Pancreas (tissue), 10 donors: Measurements from ENCODE around the gene TMEM223. TPM values are rescaled to one million over a fixed set of nuclear protein-coding genes. Genes with fewer than 3 reads are reported as not detected.

Source experiments
- ATAC-seq, 4 donors: fragments of 200-7000 bp; cut with Tn5 transposase; one replicate each; pipeline versions ENCODE4 v1.8.0 to v1.9.1; 2020; ENCODE audit warnings: mild to moderate bottlenecking in 4 of 4, moderate library complexity in 4 of 4
- DNase-seq, 6 donors: peaks; one replicate each; pipeline ENCODE4 v3.0.0-alpha.2; 2020
- FAIRE-seq: peaks from 2 replicates; lab custom pipeline; 2012; peaks lifted over from hg19 to GRCh38; lab: Jason Lieb, UNC
- H3K27ac ChIP-seq, 4 donors: fragments of 200-600 bp; sonication (generic); 1 replicate in 3 of 4; 2 replicates in 1 of 4; pipeline versions ENCODE4 v1.5.0 to v1.8.0; 2020
- H3K27me3 ChIP-seq, 4 donors: fragments of 200-600 bp; one replicate each; pipeline ENCODE4 v1.8.0; 2021
- H3K36me3 ChIP-seq, 3 donors: fragments of 200-600 bp; sonication (generic) in 1 of 3; one replicate each; pipeline versions ENCODE4 v1.5.0 to v1.8.0; 2020 to 2021
- H3K4me1 ChIP-seq, 3 donors: fragments of 200-600 bp; one replicate each; pipeline ENCODE4 v1.8.0; 2021
- H3K4me3 ChIP-seq, 4 donors: fragments of 200-600 bp; sonication (generic) in 2 of 4; one replicate each; pipeline versions ENCODE4 v1.5.0 to v1.8.0; 2020 to 2021
- H3K9me3 ChIP-seq, 4 donors: fragments of 200-600 bp; one replicate each; pipeline ENCODE4 v1.8.0; 2021
- WGBS, 2 donors: extraction: QIAGEN DNeasy Blood & Tissue Kit; methylation state at CpG; one replicate each; pipeline ENCODE4 v1.1.7; 2013; 5-methylcytosine and 5-hydroxymethylcytosine counted together
- intact Hi-C, 3 donors: fragments of 100-400 bp; cut with DNase I; formaldehyde crosslinking; loops; one replicate each; pipeline versions ENCODE4 v1.11.1 to v1.14.2; 2022
- polyA plus RNA-seq, 2 donors: library from polyadenylated mRNA; stranded (reverse); fragments of 200-250 nt; gene quantifications; one replicate each; pipeline ENCODE4 v1.2.3, GENCODE V29; 2013
- total RNA-seq, 6 donors: library from RNA; stranded (reverse); fragmentation: NEBNext Ultra II Directional in 4 of 6; extraction: Animal tissue kit (Norgen Biotek cat#: 25700) in 4 of 6; gene quantifications; one replicate each; pipeline versions ENCODE4 v1.2.1 to v1.2.4, GENCODE V29; 2021 to 2023
- TF ChIP-seq, protein P1 (sequence below), 4 donors: fragments of 200-600 bp; sonication (generic) in 3 of 4; IDR thresholded peaks; one replicate each; pipeline versions ENCODE4 v1.5.0 to v1.8.0; 2021; ENCODE audit warnings: antibody characterized with exemption in 4 of 4
- donor health status: healthy with polysubstance abuse.
- donor health status: DM: no; HTN: no; CAD: no; lungs with moderate emphysema.
- donor health status: DM: no; HTN: no; CAD: no.
- donor health status: control.
- donor health status: control.
- donor health status: Bipolar disorder and iron deficiency.
- donor health status: DM: yes; HTN: yes; CAD: no.
- donor health status: DM: no; HTN: no; CAD: no.
- donor health status: DM: no; HTN: no; CAD: no.
- donor health status: DM: yes; HTN: yes; CAD: no.

The TMEM223 gene
- total and polyA plus RNA-seq, 8 donors, result 5.0 to 16.6 (median 7.5) TPM

- WGBS, 2 donors, result 84 to 87% methylated on average over 4 of the region's 4 CpGs
- Histone ChIP-seq H3K27ac (no peak overlapping the region), H3K4me1 (peaks cover 0 to 15% (median 0%) of the 10 kb centered on the region in 3 donors), H3K4me3 (no peak overlapping the region), H3K27me3 (no peaks in the 10 kb centered on the region), H3K36me3 (peaks cover 10 to 61% (median 39%) of the 10 kb centered on the region in 3 donors), H3K9me3 (no peaks in the 10 kb centered on the region)
- intact Hi-C loops, result no loop called here
- ATAC-seq (no peak), DNase-seq (no peak), FAIRE-seq (no peak)
- TF ChIP-seq, protein P1, sequence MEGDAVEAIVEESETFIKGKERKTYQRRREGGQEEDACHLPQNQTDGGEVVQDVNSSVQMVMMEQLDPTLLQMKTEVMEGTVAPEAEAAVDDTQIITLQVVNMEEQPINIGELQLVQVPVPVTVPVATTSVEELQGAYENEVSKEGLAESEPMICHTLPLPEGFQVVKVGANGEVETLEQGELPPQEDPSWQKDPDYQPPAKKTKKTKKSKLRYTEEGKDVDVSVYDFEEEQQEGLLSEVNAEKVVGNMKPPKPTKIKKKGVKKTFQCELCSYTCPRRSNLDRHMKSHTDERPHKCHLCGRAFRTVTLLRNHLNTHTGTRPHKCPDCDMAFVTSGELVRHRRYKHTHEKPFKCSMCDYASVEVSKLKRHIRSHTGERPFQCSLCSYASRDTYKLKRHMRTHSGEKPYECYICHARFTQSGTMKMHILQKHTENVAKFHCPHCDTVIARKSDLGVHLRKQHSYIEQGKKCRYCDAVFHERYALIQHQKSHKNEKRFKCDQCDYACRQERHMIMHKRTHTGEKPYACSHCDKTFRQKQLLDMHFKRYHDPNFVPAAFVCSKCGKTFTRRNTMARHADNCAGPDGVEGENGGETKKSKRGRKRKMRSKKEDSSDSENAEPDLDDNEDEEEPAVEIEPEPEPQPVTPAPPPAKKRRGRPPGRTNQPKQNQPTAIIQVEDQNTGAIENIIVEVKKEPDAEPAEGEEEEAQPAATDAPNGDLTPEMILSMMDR (IDR thresholded peaks at IDR 0.05), result no peak
Observed at GRCh38 chr11:62801071-62801470, 9.3 kb upstream of the TMEM223 start.

GRCh38 chr11:62799486-62799885 lies 7.7 kb upstream of the TMEM223 start:
- ATAC-seq, result no peak
- Histone ChIP-seq H3K36me3 (peaks cover 10 to 74% (median 50%) of the 10 kb centered on the region in 3 donors), H3K4me3 (no peak overlapping the region), H3K27ac (no peak overlapping the region), H3K4me1 (peaks cover 0 to 14% (median 0%) of the 10 kb centered on the region in 3 donors), H3K9me3 (no peaks in the 10 kb centered on the region), H3K27me3 (no peaks in the 10 kb centered on the region)
- WGBS, 2 donors, result 92 to 96% methylated on average over 10 of the region's 10 CpGs
- peak in 1 of 6 donors; percentile 71 for DNase-seq
- intact Hi-C loops, result no loop called here
- TF ChIP-seq, protein P1 (IDR thresholded peaks at IDR 0.05), result no peak
- no peak for FAIRE-seq

DNA sequence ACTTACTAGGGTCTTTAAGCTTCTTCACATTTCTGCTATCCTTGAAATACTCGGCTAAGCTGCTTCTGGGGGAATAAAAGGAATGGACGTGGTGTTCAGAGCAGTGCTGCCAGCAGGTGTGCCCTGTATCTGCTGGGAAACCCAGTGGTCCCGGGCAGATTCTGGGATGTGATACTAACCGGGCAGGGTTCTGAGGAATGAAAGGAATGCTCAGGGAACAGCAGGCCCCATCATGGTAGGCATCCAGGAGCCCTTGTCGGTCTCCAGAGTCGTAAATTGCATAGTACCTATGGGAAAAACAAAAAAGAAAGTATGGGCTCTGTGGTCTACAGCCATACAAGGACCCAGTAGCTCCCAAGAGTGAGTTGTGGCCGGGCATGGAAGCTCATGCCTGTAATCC lies 4.5 kb upstream of the TMEM223 start:
- 82 to 84% methylated on average over 7 of the region's 7 CpGs for WGBS, 2 donors
- Histone ChIP-seq H3K4me3 (no peak overlapping the region), H3K9me3 (no peaks in the 10 kb centered on the region), H3K4me1 (peaks cover 3 to 7% (median 6%) of the 10 kb centered on the region in 3 donors), H3K36me3 (peaks cover 10 to 73% (median 45%) of the 10 kb centered on the region in 3 donors), H3K27me3 (no peaks in the 10 kb centered on the region), H3K27ac (no peak overlapping the region)
- no peak for ATAC-seq
- TF ChIP-seq, protein P1 (IDR thresholded peaks at IDR 0.05), result no peak
- DNase-seq, result peak in 1 of 6 donors; percentile 12
- intact Hi-C loops, result no loop called here
- FAIRE-seq, result no peak

GRCh38 chr11:62794201-62794775 lies 2.5 kb upstream of the TMEM223 start:
- FAIRE-seq, result no peak
- peak in 1 of 6 donors; percentile 10 for DNase-seq
- no peak for ATAC-seq
- H3K27ac ChIP-seq, result no peak overlapping the region
- no peaks in the 10 kb centered on the region for H3K9me3 ChIP-seq
- H3K4me1 ChIP-seq, result peaks cover 7 to 13% (median 12%) of the 10 kb centered on the region in 3 donors
- TF ChIP-seq, protein P1 (IDR thresholded peaks at IDR 0.05), result no peak
- WGBS, 2 donors, result 89 to 90% methylated on average over 8 of the region's 8 CpGs
- no peaks in the 10 kb centered on the region for H3K27me3 ChIP-seq
- intact Hi-C loops, result no loop called here
- no peak overlapping the region for H3K4me3 ChIP-seq
- peaks cover 0 to 53% (median 30%) of the 10 kb centered on the region in 3 donors for H3K36me3 ChIP-seq

DNA sequence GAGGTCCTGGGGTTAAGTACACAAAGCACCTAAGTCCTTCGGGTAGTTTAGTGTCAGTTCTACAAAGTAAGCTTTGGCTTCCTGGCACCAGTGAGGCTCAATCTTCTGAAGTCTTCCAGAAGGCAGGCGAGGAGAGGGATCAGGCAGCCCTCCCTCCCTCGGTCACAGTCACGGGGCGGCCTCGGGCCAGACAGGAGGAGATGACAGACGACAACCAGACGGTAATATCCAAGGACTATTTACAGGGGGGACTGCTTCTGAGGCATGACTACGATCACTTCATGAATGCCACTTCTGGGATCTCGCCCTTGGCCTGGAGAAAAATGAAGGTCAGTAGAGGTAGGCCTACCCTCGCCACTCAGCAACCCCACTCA lies 383 bp upstream of the TMEM223 start:
- peaks cover 0 to 32% (median 30%) of the 10 kb centered on the region in 3 donors for H3K36me3 ChIP-seq
- peaks cover 7 to 23% (median 19%) of the 10 kb centered on the region in 3 donors for H3K4me1 ChIP-seq
- H3K27ac ChIP-seq, result peak overlapping the region in 3 of 4 donors; percentile 71 to 79 (median 72)
- FAIRE-seq (no peak), ATAC-seq (peak in 3 of 4 donors; percentile 0 to 4 (median 1)), DNase-seq (peak in 1 of 6 donors; percentile 56)
- H3K9me3 ChIP-seq, result no peaks in the 10 kb centered on the region
- intact Hi-C loops, result no loop called here
- peak overlapping the region in 3 of 4 donors; percentile 85 to 96 (median 90) for H3K4me3 ChIP-seq
- 23 to 26% methylated on average over 11 of the region's 11 CpGs for WGBS, 2 donors
- no peaks in the 10 kb centered on the region for H3K27me3 ChIP-seq
- TF ChIP-seq, protein P1 (IDR thresholded peaks at IDR 0.05), result no peak
